H1 (cell line): Measurements from ENCODE around the gene HDDC3. TPM values are rescaled to one million over a fixed set of nuclear protein-coding genes. Genes with fewer than 3 reads are reported as not detected.

Experiments used
- CTCF ChIA-PET: fragments of 300-600 bp; sonication (Branson Sonifier 250); formaldehyde crosslinking; loops from one replicate; lab custom pipeline; 2021; ENCODE audit not compliant: partially characterized antibody; lab: Charles Lee
- POLR2A ChIA-PET: fragments of 300-600 bp; sonication (Branson Sonifier 250); formaldehyde crosslinking; loops from one replicate; lab custom pipeline; 2021; ENCODE audit warnings: inconsistent platforms; ENCODE audit not compliant: partially characterized antibody; lab: Charles Lee
- DNase-seq, 2 experiments: peaks; one replicate each; pipeline versions ENCODE4 v3.0.0 to v3.0.0-alpha.2; 2010 to 2022; ENCODE audit warnings: low spot score in 2 of 2, low read depth in 1 of 2, mixed read lengths in 1 of 2
- FAIRE-seq: peaks from 2 replicates; lab custom pipeline; 2011; peaks lifted over from hg19 to GRCh38; lab: Jason Lieb, UNC
- H2AFZ ChIP-seq: 2 replicates; pipeline ENCODE4 v1.8.1; 2012; ENCODE audit warnings: low read length, inconsistent platforms
- H2AK5ac ChIP-seq: 2 replicates; pipeline ENCODE4 v1.6.1; 2013; ENCODE audit warnings: low read depth, low read length
- H2BK120ac ChIP-seq: replicated peaks from 2 replicates; pipeline ENCODE3; 2013; ENCODE audit warnings: low read depth, low read length, inconsistent platforms
- H2BK12ac ChIP-seq: 2 replicates; pipeline ENCODE4 v1.6.1; 2013; ENCODE audit warnings: low read depth, low read length
- H2BK15ac ChIP-seq: 2 replicates; pipeline ENCODE4 v1.6.1; 2013; ENCODE audit warnings: low read length
- H2BK20ac ChIP-seq: 2 replicates; pipeline ENCODE4 v1.6.1; 2013; ENCODE audit warnings: low read length
- H2BK5ac ChIP-seq: 2 replicates; pipeline ENCODE4 v1.6.1; 2013; ENCODE audit warnings: low read depth, low read length
- H3K14ac ChIP-seq: 2 replicates; pipeline ENCODE4 v1.6.1; 2013; ENCODE audit warnings: inconsistent platforms; ENCODE audit not compliant: insufficient read length
- H3K18ac ChIP-seq: 2 replicates; pipeline ENCODE4 v1.6.1; 2013; ENCODE audit warnings: low read length; ENCODE audit errors: extremely low read depth
- H3K23ac ChIP-seq: 2 replicates; pipeline ENCODE4 v1.6.1; 2013; ENCODE audit warnings: inconsistent platforms; ENCODE audit not compliant: insufficient read length
- H3K23me2 ChIP-seq: 2 replicates; pipeline ENCODE4 v1.6.1; 2013; ENCODE audit warnings: low read depth, low read length
- H3K27ac ChIP-seq: 2 replicates; pipeline ENCODE4 v1.6.1; 2011; ENCODE audit warnings: low read depth, low read length, inconsistent platforms
- H3K27me3 ChIP-seq, 4 experiments: replicated peaks in 1 of 4; 1 replicate in 1 of 4; 2 replicates in 3 of 4; pipeline versions ENCODE4 v1.6.1 to v1.8.1; 2011 to 2013; ENCODE audit warnings: low read length in 3 of 4, mild to moderate bottlenecking in 3 of 4, inconsistent platforms in 2 of 4, mixed read lengths in 2 of 4, moderate library complexity in 1 of 4; ENCODE audit not compliant: control insufficient read depth in 3 of 4, insufficient read depth in 3 of 4; ENCODE audit errors: extremely low read depth in 1 of 4
- H3K36me3 ChIP-seq, 4 experiments: 2 replicates each; pipeline versions ENCODE4 v1.6.1 to v1.8.1; 2011 to 2013; ENCODE audit warnings: mild to moderate bottlenecking in 4 of 4, low read length in 3 of 4, moderate library complexity in 2 of 4, control low read depth in 1 of 4, inconsistent platforms in 1 of 4; ENCODE audit not compliant: insufficient read depth in 4 of 4, control insufficient read depth in 2 of 4
- H3K4ac ChIP-seq: replicated peaks from 2 replicates; pipeline ENCODE3; 2013; ENCODE audit warnings: low read length, low read depth, mixed read lengths, inconsistent platforms; ENCODE audit not compliant: insufficient read length
- H3K4me1 ChIP-seq, 4 experiments: replicated peaks in 1 of 4; 1 replicate in 1 of 4; 2 replicates in 3 of 4; pipeline versions ENCODE4 v1.6.1 to v1.8.1; 2011 to 2013; ENCODE audit warnings: low read length in 3 of 4, inconsistent platforms in 2 of 4, mixed read lengths in 1 of 4; ENCODE audit not compliant: insufficient read depth in 4 of 4, control insufficient read depth in 3 of 4
- H3K4me2 ChIP-seq, 2 experiments: 2 replicates each; pipeline versions ENCODE4 v1.6.1 to v1.8.1; 2011 to 2013; ENCODE audit warnings: low read depth in 2 of 2, low read length in 2 of 2, control low read depth in 1 of 2, inconsistent platforms in 1 of 2, mild to moderate bottlenecking in 1 of 2; ENCODE audit not compliant: insufficient read depth in 1 of 2
- H3K4me3 ChIP-seq, 4 experiments: fragments of 200-600, 300-600 bp in 1 of 4; sonication (generic), shearing (Covaris generic), sonication (Bioruptor Twin) in 1 of 4; 2 replicates each; pipeline versions ENCODE4 v1.5.1 to v1.8.1; 2011 to 2016; ENCODE audit warnings: low read length in 4 of 4, low read depth in 3 of 4, control low read depth in 2 of 4, inconsistent platforms in 2 of 4, mild to moderate bottlenecking in 2 of 4, mixed read lengths in 1 of 4, moderate library complexity in 1 of 4; ENCODE audit not compliant: insufficient read depth in 2 of 4; ENCODE audit errors: extremely low read depth in 1 of 4
- H3K56ac ChIP-seq: replicated peaks from 2 replicates; pipeline ENCODE3; 2013; ENCODE audit warnings: low read depth, mild to moderate bottlenecking, mixed read lengths, low read length, inconsistent platforms; ENCODE audit not compliant: insufficient read length
- H3K79me1 ChIP-seq: 2 replicates; pipeline ENCODE4 v1.6.1; 2013; ENCODE audit warnings: low read depth, low read length, control low read depth
- H3K79me2 ChIP-seq, 2 experiments: 2 replicates each; pipeline versions ENCODE4 v1.6.1 to v1.8.1; 2012 to 2013; ENCODE audit warnings: low read length in 2 of 2, mild to moderate bottlenecking in 2 of 2, inconsistent platforms in 1 of 2; ENCODE audit not compliant: insufficient read depth in 2 of 2, control insufficient read depth in 1 of 2
- H3K9ac ChIP-seq, 4 experiments: replicated peaks in 1 of 4; 1 replicate in 1 of 4; 2 replicates in 3 of 4; pipeline versions ENCODE4 v1.6.1 to v1.8.1; 2011 to 2013; ENCODE audit warnings: low read depth in 3 of 4, low read length in 3 of 4, control low read depth in 2 of 4, mild to moderate bottlenecking in 2 of 4, moderate library complexity in 2 of 4, inconsistent platforms in 1 of 4; ENCODE audit errors: extremely low read depth in 1 of 4
- H3K9me3 ChIP-seq, 2 experiments: 2 replicates each; pipeline versions ENCODE4 v1.6.1 to v1.8.1; 2012 to 2013; ENCODE audit warnings: mild to moderate bottlenecking in 2 of 2, moderate library complexity in 2 of 2, control low read depth in 1 of 2, inconsistent platforms in 1 of 2, low read depth in 1 of 2, low read length in 1 of 2, mixed read lengths in 1 of 2; ENCODE audit not compliant: insufficient read depth in 2 of 2
- H4K20me1 ChIP-seq, 2 experiments: replicated peaks in 1 of 2; 2 replicates each; pipeline versions ENCODE3 to v1.8.1; 2011 to 2013; ENCODE audit warnings: inconsistent platforms in 2 of 2, low read length in 2 of 2, mild to moderate bottlenecking in 1 of 2; ENCODE audit not compliant: insufficient read depth in 2 of 2, control insufficient read depth in 1 of 2
- H4K5ac ChIP-seq: 2 replicates; pipeline ENCODE4 v1.6.1; 2013; ENCODE audit warnings: low read length, low read depth, mixed read lengths, inconsistent platforms; ENCODE audit not compliant: insufficient read length
- H4K8ac ChIP-seq: 2 replicates; pipeline ENCODE4 v1.8.0; 2013; ENCODE audit warnings: mild to moderate bottlenecking, moderate library complexity, low read length, inconsistent platforms; ENCODE audit not compliant: insufficient read depth; ENCODE audit errors: extremely low read depth
- H4K91ac ChIP-seq: replicated peaks from 2 replicates; pipeline ENCODE3; 2013; ENCODE audit warnings: low read length, mixed read lengths, inconsistent platforms; ENCODE audit not compliant: insufficient read length
- SUZ12 ChIP-seq: fragments of 200-600 bp; sonication (generic); IDR thresholded peaks from 2 replicates; pipeline ENCODE4 v1.6.1; 2012; ENCODE audit warnings: mild to moderate bottlenecking, inconsistent platforms, low read length, moderate library complexity, mixed read lengths
- WGBS, 2 experiments: shearing (Covaris generic) in 1 of 2; methylation state at CpG; one replicate each; pipeline versions ENCODE4 v1.1.6 to v1.1.7; 2013 to 2015; ENCODE audit warnings: low lambda C conversion rate in 2 of 2, mixed read lengths in 2 of 2, inconsistent platforms in 1 of 2, low coverage in 1 of 2, missing lambda C conversion rate in 1 of 2; ENCODE audit not compliant: insufficient replicate concordance in 2 of 2, insufficient coverage in 1 of 2, insufficient read length in 1 of 2; ENCODE audit errors: extremely low coverage in 1 of 2, missing lambda C conversion rate in 1 of 2; 5-methylcytosine and 5-hydroxymethylcytosine counted together
- polyA plus RNA-seq, 7 experiments: library from polyadenylated mRNA; depleted of rRNA in 3 of 7; stranded (reverse) in 5 of 7; unstranded in 2 of 7; fragments of >200 nt in 5 of 7; fragments of 200-250 nt in 2 of 7; gene quantifications; 1 replicate in 5 of 7; 2 replicates in 1 of 7; 4 replicates in 1 of 7; pipeline versions ENCODE4 v1.2.1 to v1.2.3, GENCODE V29; 2011 to 2013; ENCODE audit warnings: missing spikeins in 2 of 7, mixed read lengths in 2 of 7
- total RNA-seq: library from RNA; stranded (reverse); fragmentation: NEBNext Ultra II Directional; extraction: Animal tissue kit (Norgen Biotek cat#: 25700); gene quantifications from 2 replicates; pipeline ENCODE4 v1.2.1, GENCODE V29; 2021
- TF ChIP-seq, protein P1 (sequence below), 3 experiments: IDR thresholded peaks; 1 replicate in 2 of 3; 2 replicates in 1 of 3; pipeline versions ENCODE4 v1.5.1 to v1.6.1; 2011; ENCODE audit warnings: low read length in 3 of 3, mild to moderate bottlenecking in 3 of 3, inconsistent platforms in 2 of 3, low read depth in 1 of 3, moderate library complexity in 1 of 3; ENCODE audit not compliant: insufficient read depth in 1 of 3; ENCODE audit errors: control extremely low read depth in 1 of 3

Gene HDDC3
- total and polyA plus RNA-seq, 2 of the 8 experiments (the other 6 are each of a cell fraction or from before 2014, with no cell fraction given): 16.3 to 16.5 TPM

DNA sequence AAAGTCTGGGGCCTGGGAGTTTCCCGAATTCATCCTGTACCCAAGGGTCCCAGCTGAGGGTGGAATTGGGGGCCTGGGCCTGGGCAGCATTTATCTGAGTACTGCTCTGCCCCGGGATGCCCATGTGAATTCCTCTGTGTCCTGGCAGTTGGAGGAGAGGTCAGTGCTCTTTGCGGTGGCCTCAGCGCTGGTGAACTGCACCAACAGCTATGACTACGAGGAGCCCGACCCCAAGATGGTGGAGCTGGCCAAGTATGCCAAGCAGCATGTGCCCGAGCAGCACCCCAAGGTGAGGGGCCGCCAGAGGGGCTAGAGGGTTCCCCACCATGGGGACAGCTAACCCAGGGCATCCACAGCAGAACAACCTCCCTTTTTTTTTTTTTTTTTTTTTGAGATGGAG is 16.2 kb upstream of the HDDC3 start:
- WGBS, 2 experiments: 100% methylated on average over 8 of the region's 8 CpGs; no CpG with 5 or more reads in 1 of the 2 experiments

More for the DNA sequence above, 16.2 kb upstream of the HDDC3 start:
- H3K79me2 ChIP-seq: no peaks in the 10 kb centered on the region
- no peak overlapping the region for H4K8ac ChIP-seq
- H2BK12ac ChIP-seq: no peak overlapping the region
- H2BK120ac ChIP-seq: no peak overlapping the region
- TF ChIP-seq, protein P1, sequence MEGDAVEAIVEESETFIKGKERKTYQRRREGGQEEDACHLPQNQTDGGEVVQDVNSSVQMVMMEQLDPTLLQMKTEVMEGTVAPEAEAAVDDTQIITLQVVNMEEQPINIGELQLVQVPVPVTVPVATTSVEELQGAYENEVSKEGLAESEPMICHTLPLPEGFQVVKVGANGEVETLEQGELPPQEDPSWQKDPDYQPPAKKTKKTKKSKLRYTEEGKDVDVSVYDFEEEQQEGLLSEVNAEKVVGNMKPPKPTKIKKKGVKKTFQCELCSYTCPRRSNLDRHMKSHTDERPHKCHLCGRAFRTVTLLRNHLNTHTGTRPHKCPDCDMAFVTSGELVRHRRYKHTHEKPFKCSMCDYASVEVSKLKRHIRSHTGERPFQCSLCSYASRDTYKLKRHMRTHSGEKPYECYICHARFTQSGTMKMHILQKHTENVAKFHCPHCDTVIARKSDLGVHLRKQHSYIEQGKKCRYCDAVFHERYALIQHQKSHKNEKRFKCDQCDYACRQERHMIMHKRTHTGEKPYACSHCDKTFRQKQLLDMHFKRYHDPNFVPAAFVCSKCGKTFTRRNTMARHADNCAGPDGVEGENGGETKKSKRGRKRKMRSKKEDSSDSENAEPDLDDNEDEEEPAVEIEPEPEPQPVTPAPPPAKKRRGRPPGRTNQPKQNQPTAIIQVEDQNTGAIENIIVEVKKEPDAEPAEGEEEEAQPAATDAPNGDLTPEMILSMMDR (IDR thresholded peaks at IDR 0.05; ENCODE audit: control extremely low read depth in 1 of 3, insufficient read depth in 1 of 3, low read depth in 1 of 3, low read length in 3 of 3): no peak
- TF ChIP-seq SUZ12: no peak
- H2BK5ac ChIP-seq: no peak overlapping the region
- H2BK20ac ChIP-seq: no peak overlapping the region
- no peak overlapping the region for H4K91ac ChIP-seq
- CTCF ChIA-PET: interaction anchor here (1.1 to 20.7 kb wide), 3 partner anchors 7 to 18 kb away, joined by 3 to 306 read pairs (median 306); partner anchors contain the start of genes HDDC3, RCCD1 and UNC45A
- no peak overlapping the region for H4K5ac ChIP-seq
- H3K27ac ChIP-seq: no peak overlapping the region
- no peaks in the 10 kb centered on the region for H3K27me3 ChIP-seq
- DNase-seq (no peak), FAIRE-seq (no peak)
- H3K14ac ChIP-seq: no peak overlapping the region
- no peaks in the 10 kb centered on the region for H3K4me1 ChIP-seq
- POLR2A ChIA-PET: interaction anchor here (1.1 to 1.2 kb wide), 2 partner anchors 9 to 86 kb away, joined by 3 to 4 read pairs; no protein-coding TSS in a partner anchor
- H3K9me3 ChIP-seq: no peaks in the 10 kb centered on the region
- no peak overlapping the region for H3K56ac ChIP-seq
- no peaks in the 10 kb centered on the region; the same call in 1 of the 2 replicates for H3K79me1 ChIP-seq
- H2AFZ ChIP-seq: no peak overlapping the region
- no peak overlapping the region for H2BK15ac ChIP-seq
- H3K23me2 ChIP-seq: no peaks in the 10 kb centered on the region
- no peak overlapping the region for H3K4me3 ChIP-seq
- no peak overlapping the region for H3K23ac ChIP-seq
- no peak overlapping the region for H3K9ac ChIP-seq
- no peak overlapping the region for H3K18ac ChIP-seq
- no peak overlapping the region for H3K4me2 ChIP-seq
- H3K36me3 ChIP-seq: peaks cover 14 to 73% (median 45%) of the 10 kb centered on the region in 4 experiments
- H2AK5ac ChIP-seq: no peak overlapping the region
- H4K20me1 ChIP-seq: peaks cover 0 to 4% of the 10 kb centered on the region in 2 experiments
- no peak overlapping the region for H3K4ac ChIP-seq
